Measurements from ENCODE around the gene PKM. TPM values are rescaled to one million over a fixed set of nuclear protein-coding genes. Genes with fewer than 3 reads are reported as not detected.
A peak's percentile ranks its signal among the peaks of the same experiment; 100 is the strongest.

PKM gene
- total RNA-seq, 1 donor from 2014 or later: 1,163 TPM

GRCh38 chr15:72222393-72222792 lies 8.6 kb downstream of the PKM start:
- H3K4me3 ChIP-seq: no peak overlapping the region
- Mint-ChIP-seq H3K4me1 (peaks cover 60% of the 10 kb centered on the region), H3K36me3 (peaks cover 48% of the 10 kb centered on the region), H3K4me3 (peak overlapping the region; percentile 55), H3K9me3 (no peaks in the 10 kb centered on the region), H3K27ac (peak overlapping the region; percentile 87), H3K27me3 (ENCODE audit: insufficient read depth, low read depth) (no peaks in the 10 kb centered on the region)
- H3K36me3 ChIP-seq: peaks cover 5% of the 10 kb centered on the region
- no peaks in the 10 kb centered on the region for H3K27me3 ChIP-seq
- TF ChIP-seq, protein P1, sequence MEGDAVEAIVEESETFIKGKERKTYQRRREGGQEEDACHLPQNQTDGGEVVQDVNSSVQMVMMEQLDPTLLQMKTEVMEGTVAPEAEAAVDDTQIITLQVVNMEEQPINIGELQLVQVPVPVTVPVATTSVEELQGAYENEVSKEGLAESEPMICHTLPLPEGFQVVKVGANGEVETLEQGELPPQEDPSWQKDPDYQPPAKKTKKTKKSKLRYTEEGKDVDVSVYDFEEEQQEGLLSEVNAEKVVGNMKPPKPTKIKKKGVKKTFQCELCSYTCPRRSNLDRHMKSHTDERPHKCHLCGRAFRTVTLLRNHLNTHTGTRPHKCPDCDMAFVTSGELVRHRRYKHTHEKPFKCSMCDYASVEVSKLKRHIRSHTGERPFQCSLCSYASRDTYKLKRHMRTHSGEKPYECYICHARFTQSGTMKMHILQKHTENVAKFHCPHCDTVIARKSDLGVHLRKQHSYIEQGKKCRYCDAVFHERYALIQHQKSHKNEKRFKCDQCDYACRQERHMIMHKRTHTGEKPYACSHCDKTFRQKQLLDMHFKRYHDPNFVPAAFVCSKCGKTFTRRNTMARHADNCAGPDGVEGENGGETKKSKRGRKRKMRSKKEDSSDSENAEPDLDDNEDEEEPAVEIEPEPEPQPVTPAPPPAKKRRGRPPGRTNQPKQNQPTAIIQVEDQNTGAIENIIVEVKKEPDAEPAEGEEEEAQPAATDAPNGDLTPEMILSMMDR (IDR thresholded peaks at IDR 0.05): no peak
- no peak for TF ChIP-seq EZH2phosphoT487 (IDR thresholded peaks at IDR 0.05)
- TF ChIP-seq EZH2 (IDR thresholded peaks at IDR 0.05): no peak
- H4K20me1 ChIP-seq (ENCODE audit: low read depth): peaks cover 99% of the 10 kb centered on the region
- H3K9ac ChIP-seq: peak overlapping the region; percentile 7
- DNase-seq (ENCODE audit: low spot score): no peak
- no peak overlapping the region for H3K27ac ChIP-seq
- peaks cover 89% of the 10 kb centered on the region for H3K79me2 ChIP-seq (ENCODE audit: low read depth)
- no peak overlapping the region for H3K4me2 ChIP-seq
- H3F3A ChIP-seq (ENCODE audit: low read depth): peaks cover 5% of the 10 kb centered on the region
- peaks cover 19% of the 10 kb centered on the region for H3K4me1 ChIP-seq
- H2AFZ ChIP-seq (replicated peaks): no peak overlapping the region
- H3K9me3 ChIP-seq (ENCODE audit: low read depth): no peaks in the 10 kb centered on the region

DNA sequence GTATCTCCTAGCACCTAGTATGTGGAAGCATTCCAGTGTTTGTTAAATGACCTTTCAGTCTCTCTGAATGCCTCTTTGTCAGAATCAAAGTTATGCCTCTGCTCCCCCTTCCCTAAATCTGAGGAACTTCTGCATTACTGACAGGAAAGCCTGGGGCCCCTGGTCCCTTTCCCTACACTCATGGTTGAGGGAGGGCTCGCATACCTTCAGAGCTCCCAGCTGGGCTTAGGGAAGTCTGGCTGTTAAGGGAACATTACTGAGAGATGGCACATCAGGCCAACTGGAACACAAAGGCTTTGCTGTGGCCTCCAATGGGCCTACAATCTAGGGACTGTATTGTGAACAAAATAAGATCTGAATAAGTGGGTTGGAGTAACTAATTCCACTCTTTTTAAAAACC lies 10.3 kb downstream of the PKM start:
- Histone ChIP-seq H3K79me2 (ENCODE audit: low read depth) (peaks cover 72% of the 10 kb centered on the region), H4K20me1 (ENCODE audit: low read depth) (peaks cover 100% of the 10 kb centered on the region), H3K27me3 (no peaks in the 10 kb centered on the region), H3K27ac (no peak overlapping the region), H3F3A (ENCODE audit: low read depth) (no peaks in the 10 kb centered on the region), H3K9me3 (ENCODE audit: low read depth) (no peaks in the 10 kb centered on the region), H3K4me3 (no peak overlapping the region), H2AFZ (replicated peaks) (no peak overlapping the region), H3K4me1 (peaks cover 5% of the 10 kb centered on the region), H3K9ac (no peak overlapping the region), H3K36me3 (peaks cover 11% of the 10 kb centered on the region), H3K4me2 (no peak overlapping the region)
- Mint-ChIP-seq H3K27me3 (ENCODE audit: insufficient read depth, low read depth) (no peaks in the 10 kb centered on the region), H3K4me1 (peaks cover 45% of the 10 kb centered on the region), H3K36me3 (peaks cover 49% of the 10 kb centered on the region), H3K4me3 (no peak overlapping the region), H3K9me3 (no peaks in the 10 kb centered on the region), H3K27ac (no peak overlapping the region)
- no peak for DNase-seq (ENCODE audit: low spot score)
- TF ChIP-seq EZH2phosphoT487 (IDR thresholded peaks at IDR 0.05): no peak
- TF ChIP-seq EZH2 (IDR thresholded peaks at IDR 0.05): no peak
- TF ChIP-seq, protein P1 (IDR thresholded peaks at IDR 0.05): no peak

DNA sequence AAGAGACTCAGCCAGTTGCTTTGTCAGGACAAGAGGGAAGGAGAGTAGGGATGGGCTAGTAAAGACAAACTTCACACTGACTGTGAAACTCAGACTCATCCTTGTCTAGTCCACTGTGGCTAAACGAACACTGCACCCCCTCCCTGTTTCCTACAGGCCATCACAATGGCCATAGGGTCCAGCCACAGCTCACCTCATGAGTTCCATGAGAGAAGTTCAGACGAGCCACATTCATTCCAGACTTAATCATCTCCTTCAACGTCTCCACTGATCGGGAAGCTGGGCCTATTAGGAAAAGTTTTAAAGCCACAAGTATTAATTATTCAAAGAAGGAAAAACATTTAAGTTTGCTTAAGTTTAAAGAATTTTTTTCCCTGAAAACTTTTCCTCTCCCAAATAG lies 13.8 kb downstream of the PKM start:
- no peak for TF ChIP-seq EZH2 (IDR thresholded peaks at IDR 0.05)
- TF ChIP-seq, protein P1 (IDR thresholded peaks at IDR 0.05): no peak
- no peak for TF ChIP-seq EZH2phosphoT487 (IDR thresholded peaks at IDR 0.05)
- Histone ChIP-seq H3K9me3 (ENCODE audit: low read depth) (no peaks in the 10 kb centered on the region), H3K27ac (no peak overlapping the region), H3K79me2 (ENCODE audit: low read depth) (peaks cover 37% of the 10 kb centered on the region), H2AFZ (replicated peaks) (no peak overlapping the region), H3K4me3 (no peak overlapping the region), H3K36me3 (peaks cover 27% of the 10 kb centered on the region), H4K20me1 (ENCODE audit: low read depth) (peaks cover 100% of the 10 kb centered on the region), H3K9ac (no peak overlapping the region), H3K4me1 (peaks cover 5% of the 10 kb centered on the region), H3K4me2 (no peak overlapping the region), H3K27me3 (no peaks in the 10 kb centered on the region), H3F3A (ENCODE audit: low read depth) (no peaks in the 10 kb centered on the region)
- peaks cover 19% of the 10 kb centered on the region for H3K4me1 Mint-ChIP-seq
- no peaks in the 10 kb centered on the region for H3K9me3 Mint-ChIP-seq
- no peak overlapping the region for H3K4me3 Mint-ChIP-seq
- DNase-seq (ENCODE audit: low spot score): no peak
- peaks cover 44% of the 10 kb centered on the region for H3K36me3 Mint-ChIP-seq
- no peaks in the 10 kb centered on the region for H3K27me3 Mint-ChIP-seq (ENCODE audit: insufficient read depth, low read depth)
- H3K27ac Mint-ChIP-seq: no peak overlapping the region
